Adipose tissue (tissue), 3 donors: ENCODE results near the gene GRIFIN. TPM values are rescaled to one million over a fixed set of nuclear protein-coding genes. Genes with fewer than 3 reads are reported as not detected.

ENCODE experiments used
- H3K27ac ChIP-seq: one replicate; pipeline ENCODE4 v1.5.1; 2013; ENCODE audit warnings: low read depth, low read length
- WGBS, 3 donors: extraction: QIAGEN DNeasy Blood & Tissue Kit; methylation state at CpG; one replicate each; pipeline ENCODE4 v1.1.7; 2013; 5-methylcytosine and 5-hydroxymethylcytosine counted together
- polyA plus RNA-seq, 3 donors: library from polyadenylated mRNA; stranded (reverse); fragments of 200-250 nt; gene quantifications; one replicate each; pipeline ENCODE4 v1.2.3, GENCODE V29; 2013
- donor health status: healthy with polysubstance abuse.
- donor health status: Bipolar disorder and iron deficiency.
- donor health status: healthy.

Gene GRIFIN
- not detected for polyA plus RNA-seq

GRCh38 chr7:2476298-2476697 is at the start of gene GRIFIN:
Gene GRIFIN, minus strand, starts transcription at chr7:2476398. Its CDS starts 15 bp downstream, at chr7:2476383.
- 68 to 89% (median 74%) methylated on average over 2 to 12 of the region's 16 CpGs for whole genome bisulfite sequencing, 3 donors
- no peak within 1 kb of the TSS for H3K27ac ChIP-seq

- no peak overlapping the region for H3K27ac ChIP-seq
- WGBS, 3 donors: 33 to 84% (median 80%) methylated on average over 46 to 53 of the region's 53 CpGs
Observed at GRCh38 chr7:2524808-2525657, 48.8 kb upstream of the GRIFIN start.

GRCh38 chr7:2523941-2524807 is 48.0 kb upstream of the GRIFIN start:
- no peak overlapping the region for H3K27ac ChIP-seq
- 11 to 49% (median 44%) methylated on average over 48 to 51 of the region's 51 CpGs for WGBS, 3 donors

GRCh38 chr7:2523461-2523936 is 47.3 kb upstream of the GRIFIN start:
- WGBS, 3 donors: 7 to 17% (median 15%) methylated on average over 14 to 22 of the region's 22 CpGs
- H3K27ac ChIP-seq: no peak overlapping the region

- no peak overlapping the region for H3K27ac ChIP-seq
- 16 to 27% (median 27%) methylated on average over 19 of the region's 19 CpGs for WGBS, 3 donors
Observed at GRCh38 chr7:2522780-2523433, 46.7 kb upstream of the GRIFIN start.

GRCh38 chr7:2521952-2522591 is 45.9 kb upstream of the GRIFIN start:
- H3K27ac ChIP-seq: no peak overlapping the region
- WGBS, 3 donors: 8 to 18% (median 11%) methylated on average over 17 of the region's 17 CpGs

- 9 to 25% (median 21%) methylated on average over 21 of the region's 21 CpGs for WGBS, 3 donors
Observed at GRCh38 chr7:2521341-2521745, 45.1 kb upstream of the GRIFIN start.

GRCh38 chr7:2520761-2521290 is 44.6 kb upstream of the GRIFIN start:
- WGBS, 3 donors: 7 to 20% (median 18%) methylated on average over 11 to 12 of the region's 12 CpGs

More at GRCh38 chr7:2521341-2521745, 45.1 kb upstream of the GRIFIN start:
- H3K27ac ChIP-seq: no peak overlapping the region

GRCh38 chr7:2520131-2520760 is 44.0 kb upstream of the GRIFIN start:
- H3K27ac ChIP-seq: no peak overlapping the region
- 3 to 4% (median 3%) methylated on average over 28 to 37 of the region's 37 CpGs for WGBS, 3 donors

More at GRCh38 chr7:2520761-2521290, 44.6 kb upstream of the GRIFIN start:
- no peak overlapping the region for H3K27ac ChIP-seq

- 1% methylated on average over 44 to 94 of the region's 95 CpGs for WGBS, 3 donors
- H3K27ac ChIP-seq: no peak within 1 kb of the TSS
Observed at GRCh38 chr7:2519119-2519930, 43.1 kb upstream of the GRIFIN start, which contains the start of gene LFNG. Gene LFNG, plus strand, starts transcription at chr7:2519774. Its CDS starts 88 bp downstream, at chr7:2519862.

GRCh38 chr7:2518737-2519118 is 42.5 kb upstream of the GRIFIN start:
- WGBS, 3 donors: 5 to 15% (median 8%) methylated on average over 36 to 41 of the region's 41 CpGs
- H3K27ac ChIP-seq: no peak overlapping the region

GRCh38 chr7:2517678-2518507 is 41.7 kb upstream of the GRIFIN start:
- no peak overlapping the region for H3K27ac ChIP-seq

GRCh38 chr7:2517026-2517425 is 40.8 kb upstream of the GRIFIN start:
- H3K27ac ChIP-seq: no peak overlapping the region
- WGBS, 3 donors: 53 to 92% (median 54%) methylated on average over 8 of the region's 8 CpGs

More at GRCh38 chr7:2517678-2518507, 41.7 kb upstream of the GRIFIN start:
- 73 to 77% (median 74%) methylated on average over 18 of the region's 18 CpGs for WGBS, 3 donors

- H3K27ac ChIP-seq: no peak overlapping the region
- WGBS, 3 donors: 80 to 89% (median 81%) methylated on average over 8 of the region's 8 CpGs
Observed at GRCh38 chr7:2516194-2516555, 40.0 kb upstream of the GRIFIN start.

GRCh38 chr7:2515424-2516193 is 39.4 kb upstream of the GRIFIN start:
- H3K27ac ChIP-seq: no peak overlapping the region
- WGBS, 3 donors: 86 to 92% (median 91%) methylated on average over 15 of the region's 15 CpGs
